Measurements from ENCODE around the gene TACC2. TPM values are rescaled to one million over a fixed set of nuclear protein-coding genes. Genes with fewer than 3 reads are reported as not detected.

TACC2 gene
- total and polyA plus RNA-seq, 9 of the 15 experiments (the other 6 are each of a cell fraction or from before 2014, with no cell fraction given) = under 0.01 to 0.35 (median 0.03) TPM; not detected in 6

DNA sequence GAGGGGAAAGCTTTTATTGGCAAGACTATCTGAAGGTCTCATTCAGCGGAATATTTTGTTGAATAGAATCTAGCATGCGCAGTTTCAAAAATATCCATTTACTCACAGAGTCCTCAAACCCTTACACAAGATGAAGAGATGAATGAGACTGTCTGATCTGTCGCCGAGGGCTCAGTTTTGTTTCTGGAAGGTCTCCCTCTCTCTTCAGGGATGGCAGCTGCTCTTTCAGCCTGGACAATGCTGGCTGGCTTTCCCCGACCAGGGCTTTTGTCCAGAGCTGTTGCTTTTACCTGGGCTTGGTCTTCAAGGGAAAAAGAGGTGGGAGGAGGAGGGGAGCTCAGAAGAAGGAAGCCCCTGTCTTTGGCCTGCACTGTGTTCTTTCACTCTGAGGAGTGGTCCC lies 200.2 kb downstream of the TACC2 start:
- Histone ChIP-seq H3K9ac (ENCODE audit: insufficient read depth in 1 of 2, low read depth in 2 of 2, low read length in 2 of 2) (no peak overlapping the region), H2AFZ (ENCODE audit: low read depth, low read length) (no peak overlapping the region), H4K20me1 (replicated peaks; ENCODE audit: control insufficient read depth, insufficient read depth, low read length) (no peaks in the 10 kb centered on the region), H3K36me3 (ENCODE audit: control insufficient read depth, insufficient read depth, low read length) (no peaks in the 10 kb centered on the region), H3K9me1 (ENCODE audit: control insufficient read depth, insufficient read depth, low read length) (no peaks in the 10 kb centered on the region), H3K4me3 (no peak overlapping the region), H3K4me1 (replicated peaks in 1 of 2; ENCODE audit: control insufficient read depth in 2 of 2, insufficient read depth in 2 of 2, low read length in 2 of 2) (no peaks in the 10 kb centered on the region), H3K4me2 (ENCODE audit: insufficient read depth, low read length) (no peak overlapping the region), H3K27me3 (ENCODE audit: control insufficient read depth in 2 of 2, insufficient read depth in 2 of 2, low read length in 2 of 2) (peaks cover 2 to 32% of the 10 kb centered on the region in 2 experiments; a peak in 4 of 5 replicates), H3K9me3 (replicated peaks; ENCODE audit: control insufficient read depth, insufficient read depth, low read depth, low read length) (no peaks in the 10 kb centered on the region), H3K79me2 (ENCODE audit: control insufficient read depth, insufficient read depth, low read length) (no peaks in the 10 kb centered on the region), H3K27ac (ENCODE audit: extremely low read depth, low read depth, low read length) (no peak overlapping the region)
- no peak for DNase-seq (ENCODE audit: extremely low read depth in 1 of 4, low spot score in 3 of 4)
- WGBS (ENCODE audit: insufficient coverage, low coverage, missing lambda C conversion rate) = 5% methylated on average over 5 of the region's 5 CpGs
- no peak for FAIRE-seq
- in situ Hi-C loops (cut with MboI) = no loop called here
- BruUV-seq (replicated peaks) = no TSS peak
- ATAC-seq = no peak
- ChIA-PET CTCF (ENCODE audit: low intra/inter-chr PET ratio) (no interaction called here), POLR2A (interaction anchor here (0.5 to 0.6 kb wide), 2 partner anchors 87 to 462 kb away, joined by 3 read pairs; no protein-coding TSS in a partner anchor)
- intact Hi-C loops (cut with micrococcal nuclease) = no loop called here
- TF ChIP-seq PHTF2 (CRISPR knock-in tag; IDR thresholded peaks at IDR 0.05) (no peak), SP2 (IDR thresholded peaks at IDR 0.05; ENCODE audit: extremely low read depth, low read depth, low read length, poor library complexity, severe bottlenecking) (no peak), POLR2G (IDR thresholded peaks at IDR 0.05; ENCODE audit: low read depth, low read length) (no peak), SMAD4 (CRISPR knock-in tag; conservative IDR thresholded peaks at IDR 0.05) (no peak), SMARCB1 (IDR thresholded peaks at IDR 0.05; ENCODE audit: insufficient read length, low read depth) (no peak), FOXJ2 (tag; IDR thresholded peaks at IDR 0.05) (no peak), SUPT5H (IDR thresholded peaks at IDR 0.05) (no peak), ZNF253 (CRISPR knock-in tag; conservative IDR thresholded peaks at IDR 0.05) (no peak), ZNF77 (CRISPR knock-in tag; IDR thresholded peaks at IDR 0.05) (no peak)
- TF ChIP-seq, protein P1, sequence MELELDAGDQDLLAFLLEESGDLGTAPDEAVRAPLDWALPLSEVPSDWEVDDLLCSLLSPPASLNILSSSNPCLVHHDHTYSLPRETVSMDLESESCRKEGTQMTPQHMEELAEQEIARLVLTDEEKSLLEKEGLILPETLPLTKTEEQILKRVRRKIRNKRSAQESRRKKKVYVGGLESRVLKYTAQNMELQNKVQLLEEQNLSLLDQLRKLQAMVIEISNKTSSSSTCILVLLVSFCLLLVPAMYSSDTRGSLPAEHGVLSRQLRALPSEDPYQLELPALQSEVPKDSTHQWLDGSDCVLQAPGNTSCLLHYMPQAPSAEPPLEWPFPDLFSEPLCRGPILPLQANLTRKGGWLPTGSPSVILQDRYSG (tag; conservative IDR thresholded peaks at IDR 0.05; ENCODE audit: low read depth) = no peak
- TF ChIP-seq, protein P2, sequence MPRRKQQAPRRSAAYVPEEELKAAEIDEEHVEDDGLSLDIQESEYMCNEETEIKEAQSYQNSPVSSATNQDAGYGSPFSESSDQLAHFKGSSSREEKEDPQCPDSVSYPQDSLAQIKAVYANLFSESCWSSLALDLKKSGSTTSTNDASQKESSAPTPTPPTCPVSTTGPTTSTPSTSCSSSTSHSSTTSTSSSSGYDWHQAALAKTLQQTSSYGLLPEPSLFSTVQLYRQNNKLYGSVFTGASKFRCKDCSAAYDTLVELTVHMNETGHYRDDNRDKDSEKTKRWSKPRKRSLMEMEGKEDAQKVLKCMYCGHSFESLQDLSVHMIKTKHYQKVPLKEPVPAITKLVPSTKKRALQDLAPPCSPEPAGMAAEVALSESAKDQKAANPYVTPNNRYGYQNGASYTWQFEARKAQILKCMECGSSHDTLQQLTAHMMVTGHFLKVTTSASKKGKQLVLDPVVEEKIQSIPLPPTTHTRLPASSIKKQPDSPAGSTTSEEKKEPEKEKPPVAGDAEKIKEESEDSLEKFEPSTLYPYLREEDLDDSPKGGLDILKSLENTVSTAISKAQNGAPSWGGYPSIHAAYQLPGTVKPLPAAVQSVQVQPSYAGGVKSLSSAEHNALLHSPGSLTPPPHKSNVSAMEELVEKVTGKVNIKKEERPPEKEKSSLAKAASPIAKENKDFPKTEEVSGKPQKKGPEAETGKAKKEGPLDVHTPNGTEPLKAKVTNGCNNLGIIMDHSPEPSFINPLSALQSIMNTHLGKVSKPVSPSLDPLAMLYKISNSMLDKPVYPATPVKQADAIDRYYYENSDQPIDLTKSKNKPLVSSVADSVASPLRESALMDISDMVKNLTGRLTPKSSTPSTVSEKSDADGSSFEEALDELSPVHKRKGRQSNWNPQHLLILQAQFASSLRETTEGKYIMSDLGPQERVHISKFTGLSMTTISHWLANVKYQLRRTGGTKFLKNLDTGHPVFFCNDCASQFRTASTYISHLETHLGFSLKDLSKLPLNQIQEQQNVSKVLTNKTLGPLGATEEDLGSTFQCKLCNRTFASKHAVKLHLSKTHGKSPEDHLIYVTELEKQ (CRISPR knock-in tag; IDR thresholded peaks at IDR 0.05) = no peak
- TF ChIP-seq, protein P3, sequence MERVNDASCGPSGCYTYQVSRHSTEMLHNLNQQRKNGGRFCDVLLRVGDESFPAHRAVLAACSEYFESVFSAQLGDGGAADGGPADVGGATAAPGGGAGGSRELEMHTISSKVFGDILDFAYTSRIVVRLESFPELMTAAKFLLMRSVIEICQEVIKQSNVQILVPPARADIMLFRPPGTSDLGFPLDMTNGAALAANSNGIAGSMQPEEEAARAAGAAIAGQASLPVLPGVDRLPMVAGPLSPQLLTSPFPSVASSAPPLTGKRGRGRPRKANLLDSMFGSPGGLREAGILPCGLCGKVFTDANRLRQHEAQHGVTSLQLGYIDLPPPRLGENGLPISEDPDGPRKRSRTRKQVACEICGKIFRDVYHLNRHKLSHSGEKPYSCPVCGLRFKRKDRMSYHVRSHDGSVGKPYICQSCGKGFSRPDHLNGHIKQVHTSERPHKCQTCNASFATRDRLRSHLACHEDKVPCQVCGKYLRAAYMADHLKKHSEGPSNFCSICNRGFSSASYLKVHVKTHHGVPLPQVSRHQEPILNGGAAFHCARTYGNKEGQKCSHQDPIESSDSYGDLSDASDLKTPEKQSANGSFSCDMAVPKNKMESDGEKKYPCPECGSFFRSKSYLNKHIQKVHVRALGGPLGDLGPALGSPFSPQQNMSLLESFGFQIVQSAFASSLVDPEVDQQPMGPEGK (CRISPR knock-in tag; IDR thresholded peaks at IDR 0.05; ENCODE audit: borderline replicate concordance) = no peak
